HUES6 (cell line): ENCODE data around the gene BZW2.
A peak's percentile ranks its signal among the peaks of the same experiment; 100 is the strongest.

Source experiments
- H3K27ac ChIP-seq: 2 replicates; pipeline ENCODE4 v1.7.0; 2013; ENCODE audit warnings: low read depth, mild to moderate bottlenecking, low read length, inconsistent platforms
- H3K27me3 ChIP-seq: 2 replicates; pipeline ENCODE4 v1.6.1; 2013; ENCODE audit warnings: low read length; ENCODE audit not compliant: control insufficient read depth, insufficient read depth
- H3K36me3 ChIP-seq: 2 replicates; pipeline ENCODE4 v1.6.1; 2013; ENCODE audit warnings: low read length; ENCODE audit not compliant: control insufficient read depth, insufficient read depth
- H3K4me1 ChIP-seq: 2 replicates; pipeline ENCODE4 v1.6.1; 2013; ENCODE audit warnings: low read length; ENCODE audit not compliant: control insufficient read depth, insufficient read depth
- H3K4me3 ChIP-seq: 2 replicates; pipeline ENCODE4 v1.5.1; 2013; ENCODE audit warnings: low read depth, low read length
- H3K9ac ChIP-seq: one replicate; pipeline ENCODE4 v1.6.1; 2013; ENCODE audit warnings: mild to moderate bottlenecking, low read length
- H3K9me3 ChIP-seq: 2 replicates; pipeline ENCODE4 v1.6.1; 2013; ENCODE audit warnings: low read depth, low read length; ENCODE audit not compliant: control insufficient read depth, insufficient read depth

BZW2 gene

DNA sequence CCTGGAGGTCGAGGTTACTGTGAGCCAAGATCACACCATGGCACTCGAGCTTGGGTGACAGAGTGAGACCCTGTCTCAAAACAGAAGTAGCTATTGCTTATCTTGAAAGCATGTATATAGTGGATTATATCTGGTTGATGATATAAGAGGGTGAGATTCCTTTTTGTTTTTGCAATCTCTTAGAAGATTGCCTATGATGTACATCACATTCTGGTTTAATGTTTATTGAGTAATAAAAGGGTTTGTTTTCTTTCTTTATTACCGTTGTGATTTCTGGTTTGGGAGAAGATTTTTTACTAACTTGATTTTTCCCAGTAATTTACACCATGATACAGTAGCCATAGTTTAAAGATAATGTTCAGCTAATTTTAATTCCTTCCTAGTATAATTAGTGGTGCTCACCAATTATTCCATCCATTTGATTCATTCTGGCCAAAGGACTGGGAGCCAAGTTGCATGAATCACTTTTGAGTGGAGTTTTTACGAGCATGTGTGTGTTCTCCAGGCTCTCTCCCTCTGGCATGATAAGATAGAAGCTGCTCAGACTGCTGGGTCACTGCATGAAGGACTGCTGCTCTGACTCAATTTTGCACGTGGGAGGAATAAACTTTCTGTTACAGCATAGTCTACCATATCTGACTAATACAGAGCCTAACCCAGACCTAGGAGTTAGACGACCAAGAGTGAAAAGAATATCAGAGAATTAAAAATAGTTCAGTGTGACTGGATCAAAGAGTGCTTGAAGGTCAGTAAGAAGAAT lies 94.1 kb downstream of the BZW2 start:
- Histone ChIP-seq H3K27ac (no peak overlapping the region), H3K9me3 (no peaks in the 10 kb centered on the region), H3K4me3 (no peak overlapping the region), H3K4me1 (peaks cover 18% of the 10 kb centered on the region), H3K36me3 (no peaks in the 10 kb centered on the region), H3K9ac (no peak overlapping the region), H3K27me3 (no peaks in the 10 kb centered on the region)

GRCh38 chr7:16740623-16740953 lies 94.6 kb downstream of the BZW2 start:
- H3K27ac ChIP-seq = no peak overlapping the region
- H3K36me3 ChIP-seq = no peaks in the 10 kb centered on the region
- no peaks in the 10 kb centered on the region for H3K9me3 ChIP-seq
- no peaks in the 10 kb centered on the region for H3K27me3 ChIP-seq
- no peak overlapping the region for H3K4me3 ChIP-seq
- H3K9ac ChIP-seq = no peak overlapping the region
- H3K4me1 ChIP-seq = peaks cover 24% of the 10 kb centered on the region

DNA sequence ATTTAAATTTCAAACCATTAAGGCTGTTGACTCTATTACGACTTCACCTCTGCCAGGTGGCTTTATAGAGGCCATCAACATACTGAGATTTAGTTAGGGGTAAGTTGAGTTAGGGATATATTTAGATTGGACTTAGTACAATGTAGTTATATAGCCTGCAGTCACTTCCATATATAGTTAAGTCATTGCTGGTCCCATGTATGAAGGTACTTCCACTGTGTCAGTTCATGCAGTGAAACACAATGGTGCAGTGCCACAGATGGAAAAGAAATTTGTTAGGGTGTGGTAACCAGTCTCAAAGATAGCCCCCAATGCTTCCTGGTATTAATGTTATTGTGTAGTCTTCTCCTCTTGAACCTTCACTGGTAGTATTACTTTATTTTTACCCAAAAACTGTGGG lies 95.0 kb downstream of the BZW2 start:
- no peaks in the 10 kb centered on the region for H3K36me3 ChIP-seq
- H3K27ac ChIP-seq = no peak overlapping the region
- H3K9me3 ChIP-seq = no peaks in the 10 kb centered on the region
- peaks cover 25% of the 10 kb centered on the region for H3K4me1 ChIP-seq
- no peak overlapping the region for H3K9ac ChIP-seq
- H3K4me3 ChIP-seq = no peak overlapping the region
- H3K27me3 ChIP-seq = no peaks in the 10 kb centered on the region

DNA sequence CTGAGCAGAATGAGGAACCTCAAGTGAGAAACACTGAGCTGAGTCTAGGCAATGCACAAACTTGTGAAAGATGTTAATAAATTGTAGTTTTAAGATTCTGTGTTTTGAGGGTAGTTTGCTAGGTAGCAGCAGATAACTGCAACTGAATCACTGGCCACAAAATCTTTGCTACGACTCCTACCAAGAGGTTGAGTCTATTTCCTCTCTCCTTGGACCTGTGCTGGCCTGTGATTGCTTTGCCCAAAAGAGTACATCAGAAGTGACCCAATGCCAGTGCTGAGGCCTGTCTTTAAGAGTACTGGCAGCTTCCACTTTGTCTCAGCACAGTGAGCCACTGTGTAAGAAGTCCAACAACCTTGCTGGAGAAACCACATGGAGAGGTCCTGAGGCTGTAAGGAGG lies 95.7 kb downstream of the BZW2 start:
- Histone ChIP-seq H3K9me3 (no peaks in the 10 kb centered on the region), H3K4me3 (no peak overlapping the region), H3K9ac (no peak overlapping the region), H3K4me1 (peaks cover 25% of the 10 kb centered on the region), H3K27me3 (no peaks in the 10 kb centered on the region), H3K36me3 (no peaks in the 10 kb centered on the region), H3K27ac (no peak overlapping the region)

- Histone ChIP-seq H3K9me3 (no peaks in the 10 kb centered on the region), H3K27me3 (no peaks in the 10 kb centered on the region), H3K27ac (no peak overlapping the region), H3K4me3 (no peak overlapping the region), H3K4me1 (peaks cover 17% of the 10 kb centered on the region), H3K9ac (no peak overlapping the region), H3K36me3 (no peaks in the 10 kb centered on the region)
These were observed 96.6 kb downstream of the BZW2 start for GRCh38 chr7:16742547-16742946.

DNA sequence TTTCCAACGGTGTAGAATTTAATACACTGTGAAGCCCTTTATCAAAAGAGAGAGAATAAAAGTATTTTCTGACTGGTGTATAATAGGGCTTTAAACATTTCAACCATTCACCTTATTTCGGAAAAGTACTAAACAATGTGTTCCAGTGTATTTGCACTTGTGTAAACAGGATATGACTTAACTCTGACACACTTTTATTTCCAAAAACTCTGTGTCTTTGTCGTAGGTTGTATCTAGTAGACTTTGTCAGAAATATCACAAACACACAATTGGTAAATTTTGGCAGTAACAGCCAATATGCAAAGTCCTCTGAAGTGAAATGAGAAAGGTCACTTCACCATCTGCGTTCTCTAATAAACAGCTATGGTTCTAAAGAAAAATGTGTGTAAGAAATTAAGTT lies 97.3 kb downstream of the BZW2 start:
- Histone ChIP-seq H3K4me3 (no peak overlapping the region), H3K36me3 (no peaks in the 10 kb centered on the region), H3K9ac (no peak overlapping the region), H3K4me1 (peaks cover 15% of the 10 kb centered on the region), H3K27ac (no peak overlapping the region), H3K9me3 (no peaks in the 10 kb centered on the region), H3K27me3 (no peaks in the 10 kb centered on the region)

- Histone ChIP-seq H3K9me3 (no peaks in the 10 kb centered on the region), H3K9ac (no peak overlapping the region)
These were observed 98.7 kb downstream of the BZW2 start for GRCh38 chr7:16744518-16745250.

DNA sequence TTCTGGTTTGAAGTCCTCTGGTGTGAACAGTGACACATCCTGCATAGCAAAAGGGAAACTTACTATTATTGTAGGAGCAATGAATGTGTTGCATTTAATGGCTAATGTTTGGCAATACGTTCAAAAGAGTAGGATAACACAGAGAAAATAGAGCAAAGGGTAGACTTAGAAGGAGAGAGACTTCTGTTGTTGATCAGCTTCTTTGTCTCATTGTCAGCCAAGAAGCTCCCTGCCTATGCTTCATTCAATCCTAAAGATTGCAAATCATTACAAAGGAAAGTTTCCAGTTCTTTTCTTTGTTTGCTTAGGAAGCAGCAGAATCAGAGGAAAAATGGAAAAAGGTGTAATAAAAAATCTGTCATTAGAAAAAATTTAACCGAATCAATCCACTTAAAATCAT lies 99.7 kb downstream of the BZW2 start:
- H3K9ac ChIP-seq = no peak overlapping the region
- H3K4me1 ChIP-seq = peaks cover 14% of the 10 kb centered on the region
- H3K9me3 ChIP-seq = no peaks in the 10 kb centered on the region
- no peaks in the 10 kb centered on the region for H3K27me3 ChIP-seq
- H3K4me3 ChIP-seq = no peak overlapping the region
- H3K27ac ChIP-seq = no peak overlapping the region
- H3K36me3 ChIP-seq = no peaks in the 10 kb centered on the region

More at GRCh38 chr7:16744518-16745250, 98.7 kb downstream of the BZW2 start:
- peaks cover 14% of the 10 kb centered on the region for H3K4me1 ChIP-seq
- no peaks in the 10 kb centered on the region for H3K36me3 ChIP-seq
- no peaks in the 10 kb centered on the region for H3K27me3 ChIP-seq
- no peak overlapping the region for H3K4me3 ChIP-seq
- H3K27ac ChIP-seq = no peak overlapping the region

DNA sequence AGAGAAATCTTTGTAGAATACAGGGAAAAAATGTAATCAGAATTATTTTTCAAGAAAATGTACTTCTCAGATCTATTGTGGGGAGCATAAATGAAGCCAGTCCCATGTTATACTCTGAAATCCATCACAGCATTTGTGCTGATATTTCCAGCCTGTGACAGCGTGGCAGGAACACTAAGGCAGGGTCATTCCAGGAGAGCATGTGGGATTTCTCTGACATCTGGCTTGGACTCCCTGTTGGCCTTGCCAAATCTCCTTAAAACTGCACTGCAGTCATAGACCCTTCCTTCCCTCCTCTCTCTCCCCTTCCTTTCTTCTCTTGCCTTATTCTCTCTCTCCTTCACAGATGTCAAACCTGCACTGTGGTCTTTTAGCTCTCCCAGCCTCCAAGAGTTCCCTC lies 101.1 kb downstream of the BZW2 start:
- H3K4me1 ChIP-seq = peaks cover 14% of the 10 kb centered on the region
- H3K9me3 ChIP-seq = no peaks in the 10 kb centered on the region
- H3K27ac ChIP-seq = no peak overlapping the region
- no peak overlapping the region for H3K4me3 ChIP-seq
- H3K9ac ChIP-seq = no peak overlapping the region
- no peaks in the 10 kb centered on the region for H3K27me3 ChIP-seq
- no peaks in the 10 kb centered on the region for H3K36me3 ChIP-seq

DNA sequence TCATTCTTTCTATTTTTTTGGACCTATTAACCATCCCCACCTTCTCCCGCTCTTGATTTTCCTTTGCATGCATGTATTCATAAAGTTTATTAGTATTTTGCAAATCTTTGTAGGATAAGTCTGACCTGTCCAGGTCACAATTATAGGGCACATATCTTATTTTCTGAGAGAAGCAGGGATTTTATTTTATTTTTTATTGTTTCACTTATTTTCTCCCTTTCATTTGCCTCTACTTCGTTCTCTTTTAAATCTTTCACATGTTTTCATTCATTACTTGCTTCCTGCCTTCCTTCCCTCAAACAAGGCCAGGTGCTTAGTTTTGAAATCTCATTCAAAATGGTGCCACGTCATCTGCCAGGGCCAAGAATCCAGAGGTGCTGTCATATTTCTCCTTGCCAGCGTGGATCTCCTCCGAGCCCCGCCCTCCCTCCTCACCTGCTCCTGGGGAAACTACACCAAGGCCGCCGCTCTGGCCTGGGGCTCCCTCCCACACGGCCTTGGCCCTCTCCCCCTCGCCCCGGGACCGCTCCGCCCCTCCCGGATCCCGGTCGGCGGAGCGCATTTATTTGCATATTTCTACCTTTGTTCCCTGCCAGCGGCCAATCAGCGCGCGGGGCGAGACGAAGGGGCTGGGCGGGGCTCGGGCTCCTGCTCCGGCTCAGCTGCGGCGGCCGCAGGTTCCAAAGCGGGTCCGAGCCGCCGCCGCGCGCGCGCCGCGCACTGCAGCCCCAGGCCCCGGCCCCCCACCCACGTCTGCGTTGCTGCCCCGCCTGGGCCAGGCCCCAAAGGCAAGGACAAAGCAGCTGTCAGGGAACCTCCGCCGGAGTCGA lies 107.3 kb downstream of the BZW2 start, which contains the start of gene TSPAN13:
Gene TSPAN13 (plus strand): TSS at position 654 of the 830 bp plus-strand sequence. CDS start 213 bp downstream, outside the sequence.
- Histone ChIP-seq H3K4me1 (peaks cover 20% of the 10 kb centered on the region), H3K36me3 (no peaks in the 10 kb centered on the region), H3K9ac (peak within 1 kb of the TSS; percentile 67), H3K27me3 (peaks cover 12% of the 10 kb centered on the region), H3K4me3 (peak within 1 kb of the TSS; percentile 89), H3K27ac (no peak within 1 kb of the TSS), H3K9me3 (no peaks in the 10 kb centered on the region)
